Central memory CD4-positive, alpha-beta T cell (primary cell): ENCODE data around the gene CIC.
"Not testable (repeated sequence)": the region's sequence is repeated elsewhere in the genome, so short reads cannot be mapped to it uniquely, and the experiment has no call there.

Experiments
- DNase-seq: peaks from one replicate; pipeline ENCODE4 v3.0.0; 2022

The CIC gene

DNA sequence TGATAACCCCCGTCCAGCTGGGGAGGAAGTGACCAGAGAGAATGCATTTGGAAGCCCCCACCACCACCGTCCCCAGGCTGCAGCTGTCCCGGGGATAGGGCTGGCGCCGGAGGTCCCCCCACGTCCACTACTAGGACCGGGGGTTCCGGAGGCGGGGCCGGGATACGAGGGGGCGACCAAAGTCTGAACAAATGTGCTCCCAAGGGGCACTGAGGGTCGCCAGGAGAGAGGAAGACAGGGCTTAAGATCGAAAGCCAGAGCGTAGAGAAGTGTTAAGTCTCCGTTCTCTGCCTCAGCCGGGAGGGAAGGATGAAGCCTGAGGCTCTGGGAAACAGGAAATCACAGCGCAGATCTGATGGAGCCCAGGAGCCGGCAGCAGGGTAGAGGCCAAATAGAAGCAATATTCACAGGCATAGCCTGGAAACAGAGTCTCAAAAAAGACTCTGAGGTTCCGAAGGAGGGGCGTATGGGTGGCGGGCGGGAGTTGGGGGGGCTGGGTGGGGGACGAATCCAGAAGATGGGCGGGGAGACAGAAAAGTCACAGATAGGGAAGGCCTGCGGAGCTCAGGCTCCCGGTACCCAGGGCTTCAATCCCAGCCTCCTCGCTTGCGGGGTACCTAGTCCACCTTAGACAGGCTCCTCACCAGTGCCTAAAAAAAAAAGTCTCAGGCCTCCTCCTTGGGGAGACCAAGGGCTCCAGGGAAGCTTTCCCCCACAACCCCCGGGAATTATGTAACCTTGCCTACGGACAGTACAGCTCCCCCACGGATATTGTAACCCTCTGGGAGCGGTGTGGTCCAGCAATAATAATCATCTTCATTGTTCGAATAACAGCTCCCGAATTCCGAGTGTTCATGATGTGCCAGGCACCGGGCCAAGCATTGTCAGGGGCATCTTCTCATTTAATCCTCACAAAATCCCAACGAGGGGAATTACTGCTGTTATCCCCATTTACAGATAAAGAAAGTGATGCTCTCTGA, 13.0 kb upstream of the CIC start:
- no peak for DNase-seq

DNA sequence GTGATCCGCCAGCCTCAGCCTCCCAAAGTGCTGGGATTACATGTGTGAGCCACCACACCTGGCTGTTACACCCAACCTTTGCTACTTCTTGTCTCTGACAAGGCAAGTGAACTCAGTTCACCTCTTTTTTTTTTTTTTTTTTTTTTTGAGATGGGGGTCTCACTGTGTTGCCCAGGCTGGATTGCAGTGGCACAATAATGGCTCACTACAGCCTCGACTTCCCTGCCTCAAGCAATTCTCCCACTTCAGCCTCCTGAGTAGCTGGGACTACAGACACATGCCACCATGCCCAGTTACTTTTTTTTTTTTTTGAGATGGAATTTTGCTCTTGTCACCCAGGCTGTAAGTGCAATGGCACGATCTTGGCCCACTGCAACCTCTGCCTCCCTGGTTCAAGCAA, 11.2 kb upstream of the CIC start:
- not testable (repeated sequence) for DNase-seq

DNA sequence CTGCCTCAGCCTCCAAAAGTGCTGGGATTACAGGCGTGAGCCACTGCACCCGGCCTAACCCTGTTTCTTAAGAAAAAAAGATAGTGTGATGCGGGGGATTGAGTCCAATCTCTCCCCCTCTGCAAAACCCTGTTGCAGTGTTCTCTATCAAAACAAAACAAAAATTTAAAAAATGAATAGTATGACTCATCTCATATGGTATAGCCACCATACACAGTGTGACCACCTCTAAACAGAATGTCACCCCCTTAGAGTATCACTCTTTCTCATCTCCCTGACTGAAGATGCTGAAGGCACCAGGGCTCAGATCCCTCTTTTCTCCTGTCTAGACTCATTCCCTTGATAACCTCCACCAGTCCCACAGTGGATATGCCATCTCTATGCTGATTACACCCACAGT, 7.3 kb upstream of the CIC start:
- no peak for DNase-seq

DNA sequence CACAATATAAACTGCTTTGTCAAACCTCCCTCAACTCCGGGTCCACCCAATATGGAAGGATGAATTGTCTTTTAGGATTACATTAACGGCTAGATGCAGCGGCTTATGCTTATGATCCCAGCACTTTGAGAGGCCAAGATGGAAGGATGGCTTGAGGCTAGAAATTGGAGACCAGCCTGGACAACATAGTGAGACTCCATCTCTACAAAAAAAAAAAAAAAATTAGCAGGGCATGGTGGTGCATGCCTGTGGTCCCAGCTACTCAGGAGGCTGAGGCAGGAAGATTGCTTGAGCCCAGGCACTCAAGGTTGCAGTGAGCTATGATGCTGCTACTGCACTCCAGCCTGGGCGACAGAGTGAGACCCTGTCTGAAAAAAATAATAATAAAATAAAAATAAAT, 2.9 kb upstream of the CIC start:
- DNase-seq = not testable (repeated sequence)

DNA sequence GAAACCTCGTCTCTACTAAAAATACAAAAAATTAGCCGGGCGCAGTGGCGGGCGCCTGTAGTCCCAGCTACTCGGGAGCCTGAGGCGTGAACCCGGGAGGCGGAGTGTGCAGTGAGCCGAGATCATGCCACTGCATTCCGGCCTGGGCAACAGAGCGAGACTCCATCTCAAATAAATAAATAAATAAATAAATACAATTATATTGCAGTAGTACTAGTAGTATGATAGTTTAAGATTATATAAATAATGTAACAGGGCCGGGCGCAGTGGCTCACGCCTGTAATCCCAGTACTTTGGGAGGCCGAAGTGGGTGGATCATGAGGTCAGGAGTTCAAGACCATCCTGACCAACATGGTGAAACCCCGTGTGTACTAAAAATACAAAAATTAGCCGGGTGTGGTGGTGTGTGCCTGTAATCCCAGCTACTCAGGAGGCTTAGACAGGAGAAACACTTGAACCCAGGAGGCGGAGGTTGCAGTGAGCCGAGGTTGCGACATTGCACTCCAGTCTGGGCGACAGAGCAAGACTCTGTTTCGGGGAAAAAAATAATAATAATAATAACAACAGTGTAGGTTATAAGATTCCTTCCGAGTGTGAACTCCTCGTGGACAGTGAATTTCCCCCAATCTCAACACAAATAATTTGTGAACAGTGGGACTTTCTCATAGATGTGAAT, 2.0 kb upstream of the CIC start:
- DNase-seq = not testable (repeated sequence)

DNA sequence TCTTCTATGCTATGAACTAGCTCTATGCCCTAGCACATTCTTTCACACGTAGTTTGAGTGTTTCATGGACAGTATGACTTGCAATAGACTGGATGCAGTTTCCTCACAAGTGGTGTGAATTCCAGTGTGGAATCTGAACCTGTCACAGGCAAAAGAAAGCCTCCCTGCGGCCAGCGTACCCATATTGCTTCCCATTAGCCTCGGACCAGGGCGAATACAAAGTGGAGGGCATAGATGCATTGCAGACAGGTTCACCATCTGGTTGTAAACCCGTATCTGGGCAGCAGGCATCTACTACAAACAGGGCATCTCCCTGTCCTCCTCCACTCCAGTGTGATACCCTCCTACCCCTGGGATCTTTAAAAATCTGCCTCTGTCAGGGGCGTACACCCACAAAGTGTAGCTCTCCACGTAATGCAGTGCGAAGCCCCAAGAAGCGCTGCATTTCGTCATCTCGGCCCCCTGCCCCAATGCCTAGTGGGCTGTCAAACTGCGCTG, 1.4 kb upstream of the CIC start:
- DNase-seq = no peak

DNA sequence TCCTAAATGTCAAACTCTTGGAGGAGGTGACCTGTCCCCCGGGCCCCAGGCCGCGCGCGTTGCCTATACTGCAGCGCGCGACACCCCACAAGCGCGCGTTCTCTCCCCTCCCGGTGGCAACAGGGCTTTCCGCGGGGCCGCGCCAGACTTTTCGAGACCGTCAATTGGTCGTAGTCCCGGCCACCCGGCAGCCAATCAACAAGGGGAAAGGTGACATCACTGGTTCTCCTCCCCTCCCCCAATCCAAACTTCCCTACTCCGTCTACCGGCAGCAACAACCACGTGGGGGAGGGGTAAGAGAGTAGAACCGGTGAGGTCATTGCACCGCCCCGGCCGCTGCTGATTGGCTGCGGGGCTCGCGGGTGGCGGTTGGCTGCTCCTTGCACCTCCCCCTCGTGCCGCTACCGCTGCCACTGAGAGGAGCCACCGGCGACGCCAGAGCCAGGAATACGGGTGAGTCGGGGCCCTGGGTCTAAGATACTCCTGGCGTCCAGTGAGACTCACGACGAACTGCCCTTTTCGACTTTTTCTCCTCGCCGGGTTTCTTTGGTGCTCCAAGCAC, 829 bp upstream of the CIC start:
- DNase-seq = peak; percentile 100

DNA sequence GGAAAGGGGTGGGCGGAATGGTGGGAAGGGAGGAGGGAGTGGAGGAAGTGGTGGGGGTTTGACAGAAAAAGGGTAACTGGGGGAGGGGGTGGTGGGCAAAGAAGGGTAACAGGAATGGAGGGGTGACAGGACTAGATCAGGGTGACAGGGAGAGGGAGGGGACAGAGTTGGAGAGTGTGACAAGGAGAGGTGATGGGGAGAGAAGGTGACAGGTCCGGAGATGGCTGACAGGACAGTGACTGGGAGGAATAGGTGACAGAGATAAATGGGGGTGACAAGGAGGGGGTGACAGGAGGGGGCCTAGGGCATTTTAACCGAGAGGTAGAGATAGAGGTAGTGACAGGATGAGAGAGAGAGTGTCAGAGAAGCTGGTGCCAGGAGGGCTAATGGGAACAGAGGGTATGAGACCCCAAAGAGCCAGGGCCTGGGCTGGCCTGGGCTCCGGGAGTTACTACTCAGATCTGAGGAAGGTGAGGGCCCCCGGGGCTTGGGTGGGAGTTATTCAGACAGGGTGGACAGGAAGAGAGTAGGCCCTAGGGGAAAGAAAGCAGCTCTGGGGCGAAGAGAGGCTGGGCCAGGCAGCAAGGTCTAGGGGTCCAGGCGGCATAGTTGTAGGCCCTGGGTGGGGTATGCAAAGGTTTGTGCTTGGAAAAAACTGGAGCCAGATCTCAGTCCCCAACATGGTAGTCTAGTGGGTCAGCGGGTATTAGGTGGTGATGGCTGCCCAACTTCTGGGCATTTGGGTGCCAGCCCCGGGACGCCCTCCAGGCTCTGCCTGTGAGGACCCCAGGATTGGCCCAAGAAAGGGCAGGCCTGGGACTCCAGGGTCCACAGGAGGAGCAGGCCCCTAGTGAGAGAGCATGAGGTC, 660 bp downstream of the CIC start:
- DNase-seq = no peak

DNA sequence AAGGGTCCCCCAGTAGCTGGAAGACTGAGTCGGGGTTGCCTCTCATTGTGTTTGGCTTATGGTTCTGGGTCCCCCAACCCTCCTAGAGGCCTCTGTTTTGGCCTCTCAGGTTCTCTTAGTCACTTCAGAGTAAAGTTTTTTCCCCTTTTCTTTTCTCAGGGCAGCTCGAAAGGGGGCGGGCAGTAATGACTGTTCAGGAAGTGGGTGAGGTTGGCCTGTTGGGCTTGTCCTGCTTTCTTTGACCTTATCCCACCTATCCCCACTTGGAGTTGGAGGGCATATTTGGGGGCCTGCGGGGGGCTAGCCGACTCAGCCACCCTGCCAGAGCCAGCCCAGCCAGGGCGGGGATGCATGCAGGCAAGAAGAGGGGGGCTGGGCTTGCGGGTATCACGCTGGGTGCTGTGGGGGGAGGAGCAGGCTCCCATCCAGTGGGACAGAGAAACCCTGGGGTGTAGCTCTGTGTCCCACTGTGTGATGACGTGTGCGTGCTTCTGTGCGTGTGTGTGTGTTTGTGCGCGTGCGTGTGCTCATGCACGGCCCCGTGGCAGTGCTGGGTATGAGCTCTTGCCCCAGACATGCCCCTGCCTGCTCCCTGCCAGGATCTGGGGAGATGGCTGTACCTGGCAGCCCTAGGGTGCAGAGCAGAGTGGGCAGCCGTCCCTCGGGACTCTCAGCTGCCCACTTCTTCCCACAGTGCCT, 1.4 kb downstream of the CIC start:
- DNase-seq = peak; percentile 76

DNA sequence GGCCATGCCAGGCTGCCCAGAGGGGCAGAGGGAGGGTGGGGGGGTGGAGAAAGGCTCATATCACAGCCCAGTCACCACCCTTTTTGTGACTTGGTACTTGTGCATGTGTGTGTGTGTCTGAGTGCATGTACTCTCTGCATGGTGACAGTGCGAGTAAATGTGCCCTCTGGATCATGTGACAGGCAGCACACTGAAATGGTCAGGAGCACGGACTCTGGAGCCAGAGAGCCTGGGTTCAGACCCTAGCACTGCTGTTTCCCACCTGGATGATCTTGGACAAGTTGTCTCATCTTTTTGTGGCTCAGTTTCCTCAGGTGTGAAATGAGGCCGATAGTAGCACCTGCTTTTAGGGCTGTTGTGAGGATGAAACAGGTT, 2.0 kb downstream of the CIC start:
- DNase-seq = no peak

DNA sequence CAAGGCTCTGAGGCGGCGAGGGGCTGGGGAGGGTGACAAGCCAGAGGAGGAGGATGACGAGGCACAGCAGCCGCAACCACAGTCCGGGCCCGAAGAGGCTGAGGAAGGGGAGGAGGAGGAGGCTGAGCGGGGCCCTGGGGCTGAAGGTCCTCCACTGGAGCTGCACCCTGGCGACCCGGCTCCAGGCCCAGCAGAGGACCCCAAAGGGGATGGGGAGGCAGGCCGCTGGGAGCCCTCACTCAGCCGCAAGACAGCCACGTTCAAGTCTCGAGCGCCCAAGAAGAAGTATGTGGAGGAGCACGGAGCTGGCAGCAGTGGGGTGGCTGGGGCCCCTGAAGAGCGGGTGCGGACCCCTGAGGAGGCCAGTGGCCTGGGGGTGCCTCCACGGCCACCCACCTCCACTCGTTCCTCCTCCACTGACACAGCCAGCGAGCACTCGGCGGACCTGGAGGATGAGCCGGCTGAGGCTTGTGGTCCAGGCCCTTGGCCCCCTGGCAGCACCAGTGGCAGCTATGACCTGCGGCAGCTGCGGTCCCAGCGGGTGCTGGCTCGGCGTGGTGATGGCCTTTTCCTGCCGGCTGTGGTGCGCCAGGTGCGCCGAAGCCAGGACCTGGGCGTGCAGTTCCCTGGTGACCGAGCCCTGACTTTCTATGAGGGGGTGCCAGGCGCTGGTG, 2.9 kb downstream of the CIC start:
- DNase-seq = no peak

DNA sequence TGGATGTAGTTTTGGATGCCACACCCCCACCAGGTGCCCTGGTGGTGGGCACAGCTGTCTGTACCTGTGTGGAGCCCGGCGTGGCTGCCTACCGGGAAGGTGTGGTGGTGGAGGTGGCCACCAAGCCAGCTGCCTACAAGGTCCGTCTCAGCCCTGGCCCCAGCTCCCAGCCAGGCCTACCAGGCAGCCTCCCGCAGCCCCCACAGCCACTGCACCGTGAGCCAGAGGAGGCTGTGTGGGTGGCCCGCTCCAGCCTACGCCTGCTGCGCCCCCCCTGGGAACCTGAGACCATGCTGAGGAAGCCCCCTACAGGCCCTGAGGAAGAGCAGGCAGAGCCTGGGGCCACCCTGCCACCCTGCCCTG, 3.5 kb downstream of the CIC start:
- DNase-seq = no peak

DNA sequence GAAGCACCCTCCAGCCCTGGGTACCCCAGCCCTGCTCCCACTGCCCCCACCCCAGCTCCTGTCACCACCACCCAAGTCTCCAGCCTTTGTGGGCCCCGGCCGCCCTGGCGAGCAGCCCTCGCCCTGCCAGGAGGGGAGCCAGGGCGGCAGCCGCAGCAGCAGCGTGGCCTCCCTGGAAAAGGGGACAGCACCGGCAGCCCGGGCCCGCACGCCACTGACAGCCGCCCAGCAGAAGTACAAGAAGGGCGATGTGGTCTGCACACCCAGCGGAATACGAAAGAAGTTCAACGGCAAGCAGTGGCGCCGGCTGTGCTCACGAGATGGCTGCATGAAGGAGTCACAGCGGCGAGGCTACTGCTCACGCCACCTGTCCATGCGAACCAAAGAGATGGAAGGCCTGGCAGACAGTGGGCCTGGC, 3.9 kb downstream of the CIC start:
- no peak for DNase-seq

DNA sequence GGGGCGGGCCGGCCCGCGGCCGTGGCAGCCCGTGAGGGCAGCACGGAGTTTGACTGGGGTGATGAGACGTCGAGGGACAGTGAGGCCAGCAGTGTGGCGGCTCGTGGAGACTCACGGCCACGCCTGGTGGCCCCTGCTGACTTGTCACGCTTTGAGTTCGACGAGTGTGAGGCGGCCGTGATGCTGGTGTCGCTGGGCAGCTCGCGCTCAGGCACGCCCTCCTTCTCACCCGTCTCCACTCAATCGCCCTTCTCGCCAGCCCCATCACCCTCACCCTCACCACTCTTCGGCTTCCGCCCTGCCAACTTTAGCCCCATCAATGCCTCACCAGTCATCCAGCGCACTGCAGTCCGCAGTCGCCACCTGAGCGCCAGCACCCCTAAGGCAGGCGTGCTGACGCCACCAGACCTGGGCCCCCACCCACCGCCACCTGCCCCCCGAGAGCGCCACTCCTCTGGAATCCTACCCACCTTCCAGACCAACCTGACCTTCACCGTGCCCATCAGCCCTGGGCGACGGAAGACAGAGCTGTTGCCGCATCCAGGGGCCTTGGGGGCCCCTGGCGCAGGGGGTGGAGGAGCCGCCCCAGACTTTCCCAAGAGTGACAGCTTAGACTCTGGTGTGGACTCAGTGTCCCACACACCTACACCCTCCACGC, 4.5 kb downstream of the CIC start:
- no peak for DNase-seq

DNA sequence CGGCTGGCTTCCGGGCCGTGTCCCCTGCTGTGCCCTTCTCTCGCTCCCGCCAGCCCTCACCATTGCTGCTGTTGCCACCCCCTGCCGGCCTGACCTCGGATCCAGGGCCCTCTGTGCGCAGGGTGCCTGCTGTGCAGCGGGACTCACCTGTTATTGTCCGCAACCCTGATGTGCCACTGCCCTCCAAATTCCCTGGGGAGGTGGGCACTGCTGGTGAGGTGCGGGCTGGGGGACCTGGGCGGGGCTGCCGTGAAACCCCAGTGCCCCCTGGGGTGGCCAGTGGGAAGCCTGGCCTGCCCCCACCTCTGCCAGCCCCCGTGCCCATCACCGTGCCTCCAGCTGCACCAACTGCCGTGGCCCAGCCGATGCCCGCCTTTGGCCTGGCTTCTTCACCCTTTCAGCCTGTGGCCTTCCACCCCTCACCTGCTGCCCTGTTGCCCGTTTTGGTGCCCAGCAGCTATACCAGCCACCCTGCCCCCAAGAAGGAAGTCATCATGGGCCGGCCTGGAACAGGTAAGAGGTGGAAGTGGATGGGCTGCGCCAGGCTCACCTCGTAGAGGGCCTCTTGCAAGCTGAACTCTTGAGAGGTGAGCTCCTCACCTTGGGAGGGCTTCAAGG, 5.1 kb downstream of the CIC start:
- DNase-seq = no peak

DNA sequence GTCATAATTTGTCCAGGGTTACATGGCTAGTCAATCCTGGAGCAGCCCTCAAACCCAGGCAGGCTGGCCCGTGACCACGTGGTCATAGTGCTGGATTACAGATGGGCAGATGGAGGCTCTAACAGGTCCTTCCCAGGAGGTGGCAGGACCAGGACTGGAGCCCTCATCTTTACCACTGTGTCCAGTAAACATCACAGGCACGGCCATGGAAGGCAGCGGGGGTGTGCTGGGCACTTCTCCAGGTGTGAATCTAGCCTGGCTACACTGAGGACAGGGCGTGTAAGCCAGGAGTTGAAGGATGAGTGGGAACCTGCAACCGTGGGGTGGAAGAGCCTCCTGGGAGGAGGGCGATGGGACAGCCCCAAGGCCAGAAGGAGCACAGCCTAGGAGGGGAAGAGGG, 6.1 kb downstream of the CIC start:
- no peak for DNase-seq

DNA sequence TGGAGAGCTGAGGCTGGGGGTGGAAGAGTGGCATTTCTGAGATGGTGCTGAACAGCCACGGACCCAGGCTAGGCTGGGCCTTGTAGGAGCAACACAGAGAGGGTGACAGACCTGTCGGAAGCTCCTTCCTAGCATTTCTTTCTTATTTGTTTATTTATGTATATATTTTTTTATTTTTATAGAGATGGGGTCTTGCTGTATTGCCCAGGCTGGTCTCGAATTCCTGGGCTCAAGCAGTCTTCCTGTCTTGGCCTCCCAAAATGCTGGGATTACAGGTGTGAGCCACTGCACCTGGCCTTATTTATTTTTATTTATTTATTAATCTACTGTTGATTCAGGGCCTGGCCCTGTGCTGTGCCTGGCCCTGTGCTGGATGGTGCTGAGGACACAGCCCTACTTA, 6.5 kb downstream of the CIC start:
- no peak for DNase-seq

DNA sequence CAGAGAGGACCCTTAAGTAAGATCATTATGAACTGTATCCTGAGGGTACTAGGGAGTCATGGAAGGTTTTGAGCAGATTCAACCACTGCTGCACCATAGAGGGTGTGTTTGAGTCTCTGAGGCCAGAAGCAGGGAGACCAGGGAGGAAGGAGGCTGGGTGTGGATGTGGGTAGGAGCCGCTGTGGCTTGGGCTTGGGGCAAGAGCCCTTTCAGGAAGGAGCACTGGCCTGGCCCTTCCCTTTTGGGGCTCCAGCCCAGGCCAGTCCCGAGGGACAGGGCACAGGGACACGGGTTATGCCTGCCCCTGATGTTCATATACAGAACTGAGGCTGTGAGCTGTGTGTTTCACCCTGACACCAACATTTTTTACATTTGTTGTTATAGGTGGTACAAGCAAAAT, 7.2 kb downstream of the CIC start:
- no peak for DNase-seq

DNA sequence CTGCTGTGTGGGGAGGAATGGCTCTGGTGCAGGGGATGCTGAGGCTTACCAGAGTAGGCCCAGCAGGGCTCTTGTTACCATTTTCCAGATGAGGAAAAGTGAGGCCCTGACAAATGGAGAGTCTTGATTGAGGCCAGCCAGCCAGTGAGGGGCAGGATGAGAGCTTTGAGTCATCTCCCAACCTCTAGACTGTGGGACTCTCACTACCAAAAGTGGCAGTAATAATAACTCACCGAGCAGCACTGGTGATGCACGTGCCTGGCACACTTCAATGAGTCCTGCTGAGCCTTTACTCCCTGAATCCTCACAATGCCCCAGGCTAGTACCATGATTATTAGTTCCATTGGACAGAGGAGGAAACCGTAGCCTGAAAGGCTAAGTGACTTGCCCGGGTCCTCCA, 7.8 kb downstream of the CIC start:
- no peak for DNase-seq

DNA sequence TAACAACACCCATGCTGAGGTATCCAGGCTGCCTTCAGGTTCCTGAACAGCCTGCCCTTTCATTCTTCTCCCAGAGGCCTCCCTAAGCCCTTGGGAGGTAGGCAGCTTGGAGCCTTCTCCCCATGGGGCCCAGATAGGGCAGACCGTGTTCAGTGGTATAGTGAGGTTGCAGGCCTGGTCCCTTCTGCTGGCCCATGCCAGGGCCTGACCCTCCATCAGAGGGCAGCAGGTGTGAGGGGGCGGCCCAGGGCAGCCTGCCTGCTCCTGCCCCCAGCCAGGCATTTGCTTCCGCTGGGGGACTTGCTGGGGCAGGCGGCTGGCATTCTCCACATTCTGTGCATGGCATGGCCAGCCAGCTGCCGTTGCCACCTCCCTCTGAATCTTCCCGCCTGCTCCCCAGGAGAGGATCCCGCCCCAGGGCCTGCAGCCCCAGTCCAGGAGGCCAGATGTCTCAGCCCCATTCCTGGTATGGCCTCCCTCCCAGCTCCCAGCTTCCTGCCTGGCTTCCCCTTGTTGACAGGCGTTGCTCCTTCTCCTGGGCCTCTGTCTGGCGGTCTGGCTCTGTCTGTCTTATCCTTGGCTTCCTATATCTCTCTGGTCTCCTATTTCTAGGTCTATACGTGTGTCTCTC, 8.9 kb downstream of the CIC start:
- DNase-seq = no peak
